ENCODE results near the gene SIRPB2.

SIRPB2 gene

DNA sequence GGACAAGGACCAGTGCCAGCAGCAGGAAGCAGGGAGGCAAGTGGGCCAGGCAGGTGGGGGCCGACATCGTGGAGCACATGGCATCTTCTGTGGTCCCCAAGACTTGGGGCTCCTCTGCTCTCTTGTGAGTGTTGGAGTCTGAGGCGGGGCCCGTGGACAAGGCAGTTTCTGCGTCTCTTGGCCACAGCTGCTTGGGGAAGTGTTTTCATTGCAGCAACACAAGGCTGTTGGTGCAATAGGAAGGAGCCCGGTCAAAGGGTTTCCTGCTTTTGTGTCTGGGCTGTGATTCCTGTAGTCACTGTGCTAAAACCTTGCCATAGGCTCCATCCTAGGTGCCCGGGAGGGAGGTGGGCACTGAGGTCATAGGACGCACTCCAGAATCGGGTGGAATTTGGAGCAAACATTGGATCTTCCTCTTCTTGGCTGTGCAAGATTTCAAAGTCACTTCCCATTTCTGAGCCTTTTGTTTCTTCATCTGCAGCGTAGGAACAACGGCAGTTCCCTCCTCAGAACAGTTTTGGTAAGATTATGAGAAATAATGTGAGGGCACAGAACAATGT lies at the start of gene SIRPB2:
TSS of gene SIRPB2 (minus strand) at position 140 of the 560 bp plus-strand sequence. CDS start at position 79, 61 bp downstream.
- DNase-seq = no peak

DNA sequence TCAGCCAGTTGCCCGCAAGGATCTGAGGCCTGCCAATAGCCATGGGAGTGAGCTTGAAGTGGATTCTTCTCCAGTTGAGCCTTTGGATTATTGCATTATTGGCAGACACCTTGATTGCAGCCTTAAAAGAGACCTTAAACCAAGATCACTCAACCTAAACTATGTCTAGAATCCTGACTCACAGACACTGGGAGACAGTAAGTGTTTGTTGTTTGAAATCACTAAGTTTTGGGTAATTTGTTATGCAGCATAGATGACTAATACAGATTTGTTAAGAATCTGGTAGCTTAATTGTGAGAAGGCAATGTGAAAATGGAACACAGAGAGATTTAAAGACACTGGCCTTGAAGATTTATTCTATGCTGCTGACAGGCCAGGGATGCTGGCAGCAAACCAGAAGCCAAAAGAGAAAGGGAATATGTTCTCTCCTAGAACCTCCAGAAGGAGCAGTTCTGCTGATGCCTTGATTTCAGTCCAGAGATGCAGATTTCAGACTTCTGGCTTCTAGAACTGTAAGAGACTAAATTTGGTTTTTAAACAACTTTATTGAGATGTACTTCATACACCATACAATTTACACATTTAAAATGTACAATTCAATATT lies 48.7 kb upstream of the SIRPB2 start:
- DNase-seq = no peak

DNA sequence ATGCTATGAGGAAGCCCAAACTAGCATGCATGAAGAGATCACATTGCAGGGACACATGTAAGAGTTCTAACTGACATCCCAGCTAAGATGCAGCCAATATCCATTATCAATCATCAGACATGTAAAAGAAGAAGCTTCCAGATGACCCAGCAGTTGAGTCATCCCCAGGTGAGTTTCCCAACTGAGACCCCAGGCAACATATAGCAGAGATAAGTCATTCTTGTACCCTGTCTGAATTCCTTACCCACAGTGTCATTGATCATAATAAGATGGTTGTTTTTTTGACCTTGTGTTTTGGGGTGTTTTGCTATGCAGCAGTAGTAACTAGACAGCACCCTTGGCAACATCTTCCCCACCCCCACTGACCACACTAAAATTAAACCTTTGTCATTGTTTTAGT lies 47.4 kb upstream of the SIRPB2 start:
- DNase-seq = no peak

DNA sequence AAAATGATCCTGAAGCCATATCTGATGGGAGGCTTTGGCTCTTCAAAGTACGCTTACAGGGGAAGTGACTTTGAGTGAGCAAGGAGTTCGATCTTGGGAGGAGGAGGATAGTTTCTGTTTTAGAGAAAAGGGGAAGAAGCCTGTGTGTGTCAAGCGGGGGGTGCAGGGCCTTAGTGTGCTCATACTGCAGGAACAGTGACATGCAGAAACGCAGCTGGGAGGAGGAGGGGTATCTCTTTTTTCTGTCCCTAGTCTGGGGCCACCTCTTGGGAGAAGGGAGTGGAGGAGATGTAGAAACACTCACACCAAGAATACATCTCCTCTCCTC lies 46.5 kb upstream of the SIRPB2 start:
- DNase-seq = no peak

DNA sequence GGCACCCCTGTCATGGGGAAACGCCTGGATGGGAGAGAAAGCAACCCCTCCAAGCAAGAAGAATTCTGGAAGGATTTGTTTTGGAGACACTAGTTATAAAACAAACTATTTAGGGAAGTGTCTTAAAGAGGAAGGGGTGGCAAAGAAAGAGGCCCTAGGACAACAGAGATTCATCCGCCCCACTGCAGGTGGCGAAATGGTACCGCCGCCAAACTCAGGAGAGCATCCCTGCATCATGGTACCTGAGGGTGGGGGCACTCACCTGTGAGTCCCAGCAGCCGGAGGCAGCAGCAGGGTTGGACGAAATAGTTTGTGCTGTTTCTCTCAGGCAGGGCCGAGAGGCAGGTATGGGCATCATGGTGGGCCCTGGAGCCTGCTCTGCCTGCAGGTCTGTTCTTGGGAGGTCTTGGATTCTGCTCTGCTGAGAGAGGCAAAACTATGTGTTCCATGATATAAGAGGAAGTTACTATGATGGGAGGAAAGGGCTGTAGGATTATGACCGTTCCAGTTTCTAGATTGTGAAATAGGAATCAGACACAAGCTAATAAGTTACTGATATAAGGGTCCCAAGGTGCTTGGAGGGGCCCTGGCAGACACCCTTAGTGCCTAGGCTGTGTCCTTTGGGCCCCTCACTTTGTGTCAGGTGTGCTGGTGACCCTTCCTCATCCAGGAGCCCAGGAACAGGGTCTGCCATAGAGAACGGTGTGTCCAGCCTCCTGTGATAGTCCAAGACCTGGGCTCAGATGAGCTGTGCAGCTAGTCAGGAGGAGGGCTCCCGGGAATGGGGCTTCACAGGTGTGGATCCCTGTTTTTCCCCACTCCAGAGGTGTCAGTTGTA lies 45.9 kb upstream of the SIRPB2 start:
- no peak for DNase-seq

DNA sequence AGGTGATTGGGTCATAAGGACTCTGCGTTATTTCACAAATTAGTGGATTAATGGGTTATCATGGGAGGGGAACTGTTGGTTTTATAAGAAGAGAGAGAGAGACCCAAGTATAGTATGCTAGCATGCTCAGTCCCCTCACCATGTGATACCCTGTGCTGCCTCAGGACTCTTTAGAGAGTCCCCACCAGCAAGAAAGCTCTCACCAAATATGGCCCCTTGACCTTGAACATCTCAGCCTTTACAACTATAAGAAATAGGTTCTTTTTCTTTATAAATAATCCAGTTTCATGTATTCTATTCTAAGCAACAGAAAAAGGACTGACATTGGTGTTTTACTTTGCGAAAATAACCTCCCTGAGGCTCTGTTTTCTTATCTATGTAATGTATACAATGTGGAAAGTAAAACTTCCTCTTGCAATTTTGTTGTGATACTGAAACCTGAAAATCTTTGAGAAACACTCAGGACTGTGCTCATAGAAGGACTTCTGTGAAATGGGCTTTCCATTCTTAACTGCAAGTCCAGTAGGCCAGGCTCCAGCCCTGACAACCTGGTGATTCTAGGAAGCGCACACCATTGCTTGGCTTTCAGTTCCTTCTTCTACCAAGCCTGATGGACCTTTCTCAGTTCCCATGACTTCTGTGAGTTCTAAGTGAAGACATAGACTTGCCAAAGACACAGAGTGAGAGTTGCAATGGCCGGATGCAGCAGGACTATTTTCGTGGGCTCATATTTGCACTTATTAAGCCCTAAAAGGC lies 44.4 kb upstream of the SIRPB2 start:
- no peak for DNase-seq

DNA sequence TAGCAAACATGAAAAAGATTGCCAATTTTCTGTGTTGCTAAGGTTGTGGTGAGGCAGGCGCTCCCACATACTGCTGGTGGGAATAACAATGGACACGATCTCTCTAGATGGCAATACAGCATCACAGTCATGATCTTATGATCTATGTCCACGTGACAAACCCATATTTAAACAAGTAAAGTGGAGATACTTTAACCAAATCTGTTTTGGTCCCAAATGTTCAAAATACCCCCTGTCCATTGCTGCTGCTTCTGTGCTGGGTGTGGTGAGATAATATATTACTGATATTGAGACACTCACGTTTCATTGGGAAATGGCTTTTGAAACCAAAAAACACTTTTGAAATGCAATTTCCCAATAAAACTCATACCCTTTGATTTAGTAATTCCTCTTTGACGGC lies 43.3 kb upstream of the SIRPB2 start:
- no peak for DNase-seq

DNA sequence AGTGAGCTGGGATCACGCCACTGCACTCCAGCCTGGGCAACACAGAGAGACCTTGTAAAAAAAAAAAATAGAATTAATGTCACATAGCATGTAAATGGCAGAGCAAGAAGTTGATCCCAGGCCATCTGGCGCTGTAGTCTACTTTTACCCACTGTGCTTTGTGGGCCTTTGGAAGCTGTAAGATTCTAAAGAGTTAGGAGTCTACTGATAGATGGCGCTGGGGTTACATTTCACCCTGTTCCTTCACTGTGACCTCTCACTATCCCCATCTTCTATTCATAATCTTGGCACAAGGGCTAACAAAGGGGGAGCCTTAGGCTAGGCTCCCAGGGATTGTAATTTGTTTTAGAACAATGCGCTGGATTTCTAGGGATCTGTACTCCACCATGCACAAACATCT lies 41.8 kb upstream of the SIRPB2 start:
- no peak for DNase-seq

DNA sequence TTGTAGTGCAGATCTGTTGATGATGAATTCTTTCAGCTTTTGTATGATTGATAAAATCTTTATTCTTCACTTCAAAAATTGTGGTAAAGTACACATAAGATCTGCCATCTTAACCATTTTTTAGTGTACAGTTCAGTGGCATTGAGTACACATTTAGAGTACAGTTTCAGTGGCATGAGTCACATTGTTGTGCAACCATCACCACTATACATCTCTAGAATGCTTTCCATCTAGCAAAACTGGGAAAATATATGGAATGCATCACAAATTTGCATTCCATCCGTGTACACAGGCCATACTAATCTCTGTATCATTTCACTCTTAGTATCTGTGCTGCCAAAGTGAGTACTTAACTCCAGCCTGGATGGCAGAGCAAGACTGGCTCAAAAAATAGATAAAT lies 37.6 kb upstream of the SIRPB2 start:
- DNase-seq = no peak

DNA sequence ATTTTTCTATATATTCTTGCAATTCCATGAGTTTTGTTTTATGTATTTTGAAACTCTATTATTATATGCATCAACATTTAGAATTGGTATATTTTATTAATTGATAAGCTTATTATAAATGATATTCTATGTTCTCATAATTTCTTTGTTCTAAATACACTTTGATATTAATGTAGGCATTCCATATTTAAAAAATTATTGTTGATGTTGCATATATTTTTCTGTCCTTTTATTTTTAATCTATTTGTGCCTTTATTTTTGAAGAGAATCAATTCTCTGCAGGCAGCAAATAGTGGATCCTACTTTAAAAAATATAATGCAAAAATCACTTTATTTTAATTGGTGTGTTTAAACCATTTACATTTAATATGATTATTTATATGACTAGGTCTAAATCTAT lies 36.7 kb upstream of the SIRPB2 start:
- DNase-seq = no peak

DNA sequence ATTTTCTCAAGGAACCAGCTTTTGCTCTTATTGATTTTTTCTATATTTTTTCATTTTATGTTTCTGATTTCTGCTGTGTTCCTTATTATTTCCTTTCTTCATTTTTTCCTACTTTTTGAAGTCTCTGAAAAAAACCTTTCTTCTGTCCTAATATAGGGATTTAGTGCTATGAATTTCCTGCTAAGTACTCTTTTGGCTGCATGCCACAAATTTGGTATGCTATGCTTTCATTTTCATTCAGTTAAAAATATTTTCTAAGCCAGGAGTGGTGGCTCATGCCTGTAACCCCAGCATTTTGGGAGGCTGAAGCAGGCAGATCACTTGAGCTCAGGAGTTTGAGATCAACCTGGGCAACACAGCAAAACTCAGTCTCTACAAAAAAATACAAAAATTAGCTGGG lies 35.7 kb upstream of the SIRPB2 start:
- no peak for DNase-seq

DNA sequence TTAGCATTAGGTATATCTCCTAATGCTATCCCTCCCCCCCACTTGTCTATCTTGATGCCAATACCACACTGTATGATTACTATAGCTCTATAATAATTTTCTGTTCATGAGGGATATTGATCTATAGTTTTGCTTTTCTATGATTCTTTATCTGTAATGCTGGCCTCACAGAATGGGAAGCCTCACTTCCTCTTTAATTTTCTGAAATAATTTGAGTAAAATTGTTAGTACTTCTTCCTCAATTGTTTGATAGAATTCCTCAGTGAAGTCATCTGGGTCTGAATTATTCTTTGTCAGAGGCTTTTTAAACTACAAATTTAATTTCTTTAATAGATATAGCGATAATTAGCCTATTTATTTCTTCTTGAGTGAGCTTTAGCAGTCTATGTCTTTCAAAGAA lies 35.1 kb upstream of the SIRPB2 start:
- no peak for DNase-seq

DNA sequence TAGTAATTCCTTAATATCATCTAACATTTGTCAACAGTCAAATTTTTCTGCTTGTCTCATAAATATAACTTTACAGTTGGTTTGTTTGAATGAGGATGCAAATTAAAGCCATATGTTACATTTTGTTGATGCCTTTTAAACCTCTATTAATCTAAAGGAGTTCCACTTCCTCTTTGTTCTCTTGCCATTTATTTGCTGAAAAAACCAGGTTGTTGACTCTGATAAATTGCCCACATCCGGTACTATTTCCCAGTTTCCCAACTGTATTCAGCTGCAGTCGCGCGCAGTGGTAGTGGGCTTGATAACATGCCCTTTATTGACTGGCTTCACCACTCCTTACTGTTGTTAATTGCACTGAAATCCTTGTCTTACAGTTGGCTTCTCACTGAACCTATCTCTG lies 32.8 kb upstream of the SIRPB2 start:
- DNase-seq = no peak

DNA sequence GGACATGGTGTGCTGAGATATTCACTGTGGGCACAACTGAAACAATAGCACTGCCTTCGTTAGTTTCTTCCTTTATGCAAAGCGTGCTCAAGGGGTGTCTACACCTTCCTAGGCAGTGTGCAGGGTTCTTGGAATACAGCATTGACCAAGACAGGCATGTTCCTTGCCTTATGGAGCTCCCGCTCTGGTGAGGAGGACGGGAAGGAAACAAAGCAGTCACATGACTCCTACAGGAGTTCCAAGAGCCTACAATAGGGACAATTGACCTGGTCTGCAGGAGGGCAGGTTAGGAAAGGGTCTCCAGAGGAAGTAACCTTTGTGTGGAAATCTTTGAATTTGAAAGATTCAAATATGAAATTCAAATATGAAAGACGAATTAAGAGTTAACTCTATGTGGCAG lies 25.8 kb upstream of the SIRPB2 start:
- DNase-seq = no peak

DNA sequence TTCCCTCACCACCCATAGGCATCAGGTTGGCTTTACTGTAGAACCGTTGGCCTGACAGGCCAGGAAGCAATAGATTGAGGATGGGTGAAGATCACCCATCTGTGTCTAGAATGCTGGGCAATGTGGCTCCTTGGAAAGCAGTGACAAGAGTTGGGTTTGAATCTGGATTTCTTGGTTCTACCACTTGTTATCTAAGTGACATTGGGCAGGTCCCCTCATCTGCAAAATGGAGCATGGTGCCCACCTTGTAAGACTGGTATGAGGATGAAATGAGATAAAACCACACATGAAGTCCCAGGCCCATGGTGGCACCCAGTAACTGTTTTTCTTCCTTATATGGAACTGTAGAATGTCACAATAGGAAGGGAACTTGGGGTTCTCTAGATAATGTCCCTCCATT lies 22.6 kb upstream of the SIRPB2 start:
- DNase-seq = no peak

DNA sequence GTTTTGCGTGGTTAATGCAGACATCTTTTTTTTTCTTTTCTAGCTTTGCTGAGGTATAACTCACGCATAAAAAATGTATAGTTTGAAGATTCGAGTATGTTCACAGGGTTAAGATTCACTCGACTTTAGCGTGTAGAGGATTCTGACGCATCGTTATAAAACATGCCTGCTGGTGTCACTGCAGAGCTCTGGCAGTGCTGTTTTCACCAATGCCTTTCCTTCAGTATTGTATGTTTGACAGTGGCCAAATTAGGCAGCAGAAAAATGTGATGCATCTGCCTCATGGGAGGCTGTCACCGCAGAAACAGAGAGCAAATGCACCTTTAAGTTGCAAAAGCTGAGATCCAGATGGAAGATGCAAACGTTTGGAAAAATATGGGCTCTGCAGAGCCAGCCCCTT lies 18.0 kb upstream of the SIRPB2 start:
- DNase-seq = no peak

DNA sequence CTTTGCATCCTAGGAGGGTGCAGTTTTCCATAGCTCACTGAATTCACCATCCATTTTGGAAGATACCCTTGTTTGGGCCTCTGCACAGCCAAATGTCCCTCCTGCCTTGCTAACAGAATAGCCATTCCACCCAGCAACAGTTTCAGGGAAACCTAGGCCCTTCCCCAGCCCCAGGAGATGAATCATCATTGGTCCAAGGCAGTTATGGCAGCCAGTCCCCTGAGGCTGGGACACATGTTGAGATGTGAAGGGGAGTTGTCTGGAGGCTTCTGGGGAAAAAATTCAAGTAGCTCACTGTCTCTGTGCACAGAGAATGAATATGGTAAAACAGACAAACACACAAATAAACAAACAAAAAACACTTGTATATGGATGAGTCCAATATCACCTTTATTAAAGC lies 17.4 kb upstream of the SIRPB2 start:
- no peak for DNase-seq

DNA sequence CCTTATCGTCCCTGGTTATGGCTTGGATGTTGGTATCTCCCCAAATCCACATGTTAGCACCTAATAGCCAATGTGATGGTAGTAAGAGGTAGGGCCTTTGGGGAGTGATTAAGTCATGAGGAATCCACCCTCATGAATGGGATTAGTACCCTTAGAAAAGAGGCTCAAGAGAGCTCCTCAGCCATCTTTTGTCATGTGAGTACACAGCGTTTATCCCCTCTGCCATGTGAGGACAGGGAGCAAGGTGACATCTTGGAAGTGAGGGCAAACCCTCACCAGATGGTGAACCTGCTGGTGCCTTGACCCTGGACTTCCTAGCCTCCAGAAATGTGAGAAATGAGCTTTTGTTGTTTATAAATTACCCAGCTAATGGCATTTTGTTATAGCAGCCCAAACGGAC lies 16.1 kb upstream of the SIRPB2 start:
- no peak for DNase-seq

DNA sequence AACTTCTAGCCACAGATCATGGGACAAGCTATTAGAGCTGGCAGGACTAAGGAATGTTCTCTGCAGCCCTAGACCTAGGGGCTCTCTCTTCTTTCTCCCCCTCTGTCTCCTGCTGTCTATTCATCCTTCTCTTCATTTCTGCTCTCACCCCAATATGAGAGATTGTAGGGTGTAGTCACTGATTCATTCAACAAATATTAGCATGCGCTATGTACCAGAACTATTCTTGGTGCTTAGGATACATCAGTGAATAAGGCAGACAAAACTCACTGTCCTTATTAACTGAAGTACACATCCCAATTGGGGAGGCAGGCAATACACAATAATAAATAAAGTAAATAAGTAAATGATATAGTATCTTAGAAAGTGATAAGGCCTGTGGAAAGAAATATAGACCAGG lies 14.7 kb upstream of the SIRPB2 start:
- DNase-seq = no peak

DNA sequence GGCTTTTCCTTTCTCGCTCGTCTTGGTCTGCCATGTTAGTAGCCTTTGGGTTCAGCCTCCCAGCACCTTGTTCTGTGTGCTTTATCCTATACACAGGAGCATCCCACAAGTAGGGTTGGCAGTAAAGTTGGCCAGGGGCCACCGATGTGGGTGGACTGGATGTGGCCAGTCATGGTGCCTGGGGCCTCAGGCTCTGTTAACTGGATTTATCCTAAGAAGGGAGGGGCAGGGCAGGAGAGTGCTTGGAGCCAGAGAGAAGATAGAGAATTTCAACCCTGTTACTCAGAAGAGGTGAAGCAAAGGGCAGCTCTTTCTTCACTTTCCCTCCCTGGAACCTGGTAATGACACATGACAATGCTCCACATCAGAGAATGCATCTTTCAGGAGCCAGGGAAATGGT lies 14.1 kb upstream of the SIRPB2 start:
- no peak for DNase-seq

DNA sequence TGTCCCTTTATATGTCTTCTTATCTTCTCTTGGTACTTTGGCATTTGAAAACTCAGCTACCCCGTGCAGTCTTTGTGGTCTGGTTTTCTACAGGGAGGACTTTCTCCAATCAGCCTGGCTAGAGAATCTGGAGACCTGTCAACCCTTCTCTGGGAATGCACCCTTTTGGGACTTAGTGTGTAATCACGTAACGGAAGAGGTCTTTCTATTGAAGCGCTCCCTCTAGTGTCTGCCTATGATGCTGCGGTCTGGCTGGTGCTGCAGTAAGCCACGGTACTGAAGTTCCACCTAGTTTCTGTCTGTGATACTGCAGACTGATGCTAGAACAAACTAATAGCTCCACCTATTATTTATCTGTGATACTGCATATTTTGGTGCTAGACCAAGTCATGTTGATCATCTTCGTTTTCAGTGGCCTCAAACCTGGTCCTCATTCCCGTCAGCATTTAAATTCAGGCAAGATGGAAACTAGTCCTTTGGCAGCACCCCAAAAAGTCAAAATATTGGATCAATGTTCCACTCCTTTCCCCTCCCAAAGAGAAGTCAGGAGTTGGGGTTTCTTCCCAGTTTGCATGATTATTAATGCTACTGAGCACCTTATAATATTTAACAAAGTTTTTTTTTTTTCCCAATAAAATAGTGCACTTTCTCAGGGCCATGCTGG lies 12.5 kb upstream of the SIRPB2 start:
- DNase-seq = peak; percentile 46

DNA sequence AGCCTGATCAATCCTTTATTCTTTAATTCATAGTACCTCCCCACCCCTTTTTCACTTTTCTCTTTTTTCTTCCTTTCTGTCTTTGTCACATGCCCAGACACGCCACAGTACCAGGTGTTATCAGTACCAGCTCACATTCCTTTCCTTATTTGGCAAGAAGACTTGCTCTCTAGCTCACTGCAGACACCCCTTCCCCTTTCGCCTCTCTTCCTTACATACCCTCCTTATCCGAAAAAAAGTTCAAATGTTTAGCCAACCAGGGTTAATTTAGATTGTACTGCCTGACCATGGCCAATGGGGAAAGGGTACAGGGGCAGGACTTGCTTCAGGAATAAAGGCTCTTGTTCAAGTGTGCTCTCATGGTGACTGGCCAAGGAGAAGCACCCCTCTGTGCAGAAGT lies 9.3 kb upstream of the SIRPB2 start:
- no peak for DNase-seq

All from 8988T (cell line).